GM18867 (cell line): Measurements from ENCODE around the gene RASGRP2.

ENCODE experiments used
- ATAC-seq: cut with Tn5 transposase; IDR thresholded peaks from one replicate; pipeline ENCODE4 v1.9.1; 2021; ENCODE audit warnings: mild to moderate bottlenecking, moderate library complexity; ENCODE audit not compliant: unreplicated experiment

The RASGRP2 gene

DNA sequence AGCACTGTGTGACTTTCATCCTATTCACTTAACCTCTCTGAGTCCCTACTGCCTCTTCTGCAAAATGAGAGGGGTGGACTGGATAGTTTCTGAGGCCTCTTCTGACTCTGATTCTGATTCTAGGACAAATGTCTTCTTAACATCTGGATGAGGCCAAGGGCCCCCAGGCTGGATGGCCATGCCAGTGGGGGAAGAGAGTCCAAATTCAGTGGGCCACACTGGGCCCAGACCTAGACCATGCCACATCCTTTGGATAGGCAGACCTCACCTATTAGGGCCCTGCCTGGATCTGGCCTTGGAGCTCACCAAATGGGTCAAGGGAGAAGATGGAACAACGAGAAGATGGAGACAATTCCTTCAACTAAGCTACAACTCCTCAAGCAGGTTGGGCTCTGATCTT, 45.5 kb downstream of the RASGRP2 start:
- ATAC-seq = no peak

DNA sequence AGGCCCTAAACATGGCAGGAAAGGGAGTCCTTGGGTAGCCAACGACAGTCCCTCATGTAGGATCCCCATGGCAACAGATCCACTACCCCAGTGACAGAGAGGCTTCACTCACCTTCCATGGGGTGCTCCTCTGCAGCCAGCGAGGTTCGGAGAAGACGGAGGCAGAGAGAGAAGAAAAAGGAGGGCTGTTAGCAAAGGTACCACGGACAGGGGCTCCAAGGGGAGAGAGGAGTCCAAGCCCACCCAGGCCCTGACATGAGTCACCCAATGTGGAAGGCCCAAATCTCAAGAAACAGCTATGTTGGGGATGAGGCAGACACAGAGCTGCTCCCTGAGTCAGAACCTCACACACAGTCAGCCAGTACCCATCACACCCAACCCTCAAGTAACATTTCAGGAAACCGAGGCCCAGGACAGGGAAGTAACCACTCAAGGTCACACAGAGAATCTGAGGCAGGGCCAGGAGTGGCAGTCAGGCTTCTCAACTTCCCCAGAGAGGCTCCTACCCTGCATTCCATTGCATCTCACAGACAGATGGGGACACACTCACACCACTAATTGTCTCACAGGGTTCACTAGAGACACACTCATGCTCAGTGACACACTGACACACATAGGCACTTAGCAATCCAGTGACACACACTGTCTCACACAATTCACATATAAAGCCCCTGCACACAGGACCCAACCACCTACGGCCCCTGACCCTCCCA, 46.1 kb downstream of the RASGRP2 start:
- no peak for ATAC-seq

- no peak for ATAC-seq
These were observed 47.9 kb downstream of the RASGRP2 start for GRCh38 chr11:64696045-64696444.

- ATAC-seq = no peak
These were observed 48.4 kb downstream of the RASGRP2 start for GRCh38 chr11:64695548-64695947.

DNA sequence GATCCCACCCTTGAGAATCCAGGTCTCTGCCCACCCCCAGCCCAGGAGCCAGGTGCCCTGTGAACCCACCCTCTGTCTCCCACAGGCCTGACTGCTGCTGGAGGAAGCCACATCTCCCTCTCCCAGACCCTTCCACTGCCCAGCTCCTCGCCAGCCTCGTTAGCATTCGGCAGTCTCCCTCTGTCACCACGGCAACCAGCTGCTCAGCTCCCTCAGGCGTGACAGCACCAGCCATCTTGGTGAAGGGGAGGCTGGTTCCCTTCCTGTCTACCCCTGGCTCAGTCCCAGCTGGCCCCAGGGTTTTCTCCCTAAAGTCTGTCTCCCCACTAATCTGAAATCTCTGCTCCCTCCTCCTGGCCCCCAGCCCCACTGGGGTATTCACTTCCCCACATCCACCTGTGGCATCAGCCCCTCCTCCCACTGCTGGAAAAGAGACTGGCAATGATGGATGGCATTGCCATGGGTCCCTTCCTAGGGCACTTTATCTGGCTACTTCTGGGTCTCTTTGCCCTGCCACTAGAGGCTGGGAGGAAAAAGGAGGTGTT, 49.0 kb downstream of the RASGRP2 start:
- ATAC-seq = no peak

DNA sequence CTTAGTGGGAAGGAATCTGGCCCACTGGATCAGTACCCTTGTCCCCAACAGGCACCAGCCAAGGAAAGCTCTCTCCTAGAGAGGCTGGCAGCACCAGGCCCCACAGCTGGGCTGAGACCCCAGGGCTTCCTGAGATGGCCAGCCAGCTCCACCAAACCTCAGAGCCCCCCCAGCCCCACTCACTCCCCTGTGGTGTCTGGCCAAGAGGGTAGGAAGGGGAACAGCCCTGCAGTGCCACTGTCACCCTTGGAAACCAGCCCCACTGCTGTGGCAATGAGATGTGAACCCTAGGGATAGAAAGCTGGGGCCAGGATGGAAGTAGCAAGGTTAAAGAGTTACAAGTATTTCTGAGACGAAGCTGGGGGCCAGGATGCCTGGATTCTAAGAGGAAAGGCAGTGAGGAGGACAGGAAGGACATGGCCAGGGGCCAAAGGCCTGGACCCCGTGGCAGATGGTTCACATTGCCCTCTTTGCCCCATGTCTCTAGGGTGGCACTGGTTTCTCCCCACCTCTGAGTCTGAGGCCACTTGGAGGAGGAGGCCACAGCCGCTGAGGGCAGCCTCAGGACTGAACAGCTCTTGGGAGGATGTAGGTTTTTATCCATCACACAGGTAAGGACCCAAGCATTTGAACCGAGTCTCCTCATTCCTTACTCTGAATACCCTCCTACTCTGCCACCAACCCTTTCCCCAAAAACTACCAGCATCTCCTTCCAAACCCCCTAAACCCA, 49.8 kb downstream of the RASGRP2 start:
- no peak for ATAC-seq

DNA sequence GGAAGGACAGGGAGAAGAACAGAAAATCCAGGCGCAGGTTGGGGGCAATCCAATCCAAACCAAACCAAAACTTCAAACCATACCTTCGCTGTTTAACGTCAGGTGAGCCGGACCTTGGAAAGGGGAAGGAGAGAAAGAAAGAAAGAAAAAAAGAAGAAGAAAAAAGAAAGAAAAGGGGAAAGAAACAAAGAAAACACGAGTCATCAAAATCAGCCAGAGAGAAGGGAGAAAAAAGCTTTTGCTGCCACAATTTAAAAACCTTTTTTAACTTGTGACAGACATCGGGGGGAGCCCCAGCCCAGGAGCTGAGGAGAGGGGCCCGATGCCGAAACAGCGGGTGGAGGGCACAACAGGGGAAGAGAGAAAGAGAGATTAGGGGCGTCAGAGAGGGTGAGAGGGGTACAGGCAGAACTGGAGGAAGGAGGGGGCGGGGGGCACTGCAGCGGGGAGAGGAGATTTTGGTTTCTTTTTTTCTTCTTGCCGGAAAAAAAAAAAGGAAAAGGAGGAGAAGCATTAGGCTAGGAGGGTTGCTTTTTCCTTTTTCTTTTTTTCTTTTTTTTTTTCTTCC, 51.1 kb downstream of the RASGRP2 start:
- no peak for ATAC-seq

DNA sequence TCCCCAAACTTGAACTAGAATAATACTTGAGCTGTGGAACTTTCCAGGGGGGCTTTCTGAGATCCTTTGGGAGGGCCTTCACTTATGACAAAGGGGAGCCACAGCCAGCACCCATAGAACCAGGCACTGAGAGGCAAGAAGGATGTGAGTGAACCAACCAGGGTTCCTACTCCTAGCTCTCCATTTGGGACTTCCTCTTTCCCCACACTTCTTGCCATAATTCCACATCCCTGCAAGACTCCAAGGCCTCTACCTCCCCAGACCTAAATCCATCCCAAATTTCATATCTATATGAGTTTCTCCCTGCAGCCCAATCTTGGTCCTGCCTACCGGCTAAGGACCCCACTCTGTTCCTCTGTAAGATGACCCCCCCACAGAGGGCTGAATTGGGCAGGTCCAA, 52.4 kb downstream of the RASGRP2 start:
- no peak for ATAC-seq

DNA sequence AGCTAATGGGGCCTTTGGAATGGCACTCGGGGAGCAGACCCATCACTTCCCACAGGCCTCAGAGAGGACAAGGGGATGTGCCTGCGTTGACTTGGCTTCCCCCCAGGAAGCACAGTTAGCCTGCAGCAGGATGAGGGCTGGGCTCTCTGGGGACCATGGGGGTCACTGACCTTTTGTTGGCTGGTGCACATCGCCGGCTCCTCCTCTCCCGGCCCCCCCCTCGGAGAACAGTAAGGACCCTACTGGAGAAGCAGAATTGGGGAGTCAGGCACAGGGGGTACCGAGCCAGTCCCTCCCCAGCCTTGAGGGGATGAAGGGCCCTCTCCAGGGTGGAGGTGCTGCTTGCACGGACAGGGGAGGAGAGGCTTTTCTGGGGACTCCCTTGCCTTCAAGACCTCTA, 53.7 kb downstream of the RASGRP2 start:
- ATAC-seq = no peak

DNA sequence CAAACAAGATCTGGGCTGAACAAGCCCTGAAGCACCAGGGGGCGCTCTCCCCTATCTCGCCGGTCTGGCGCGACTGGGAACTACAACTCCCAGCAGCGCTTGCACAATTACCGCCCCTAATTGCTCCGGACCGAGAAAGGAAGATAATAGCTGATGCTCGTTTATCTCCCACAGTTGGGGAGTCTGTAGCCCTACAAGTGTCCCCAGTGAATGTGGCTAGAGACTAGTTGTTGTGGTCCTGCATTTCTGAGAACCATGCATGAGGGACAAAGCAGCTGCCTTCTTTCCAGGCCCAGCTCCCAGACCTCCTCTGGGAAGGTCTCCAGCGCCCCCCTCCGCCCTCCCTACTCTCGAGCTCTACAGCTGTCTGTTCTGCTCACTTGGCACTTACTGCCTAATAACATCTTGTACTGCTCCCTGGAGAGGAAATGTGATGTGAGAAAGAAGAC, 55.4 kb downstream of the RASGRP2 start:
- ATAC-seq = peak; percentile 75

GRCh38 chr11:64687643-64688533, 56.1 kb downstream of the RASGRP2 start:
- no peak for ATAC-seq

DNA sequence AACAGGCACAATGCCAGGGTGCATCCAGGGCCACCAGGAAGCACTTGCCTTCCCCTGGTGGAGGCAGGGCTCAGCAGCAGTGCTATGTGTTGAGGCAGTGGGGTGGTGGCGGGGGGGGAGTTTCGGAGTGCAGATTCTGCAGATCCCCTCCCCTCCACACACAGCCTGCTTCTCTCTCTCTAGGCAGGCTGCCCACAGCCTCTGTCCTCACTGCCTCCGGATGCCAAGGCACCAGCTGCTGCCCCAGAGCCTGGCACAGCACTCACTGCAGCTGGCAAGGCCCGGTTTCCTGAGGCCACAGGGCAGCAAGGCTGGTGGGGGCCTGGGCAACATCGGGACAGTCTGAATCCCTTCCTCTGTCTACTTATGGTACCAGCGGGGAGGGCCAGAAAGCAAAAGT, 56.7 kb downstream of the RASGRP2 start:
- ATAC-seq = no peak

GRCh38 chr11:64686466-64687170, 57.3 kb downstream of the RASGRP2 start:
- no peak for ATAC-seq

- ATAC-seq = no peak
These were observed 58.4 kb downstream of the RASGRP2 start for GRCh38 chr11:64685536-64685935.

GRCh38 chr11:64684357-64684756, 59.6 kb downstream of the RASGRP2 start:
- ATAC-seq = no peak

DNA sequence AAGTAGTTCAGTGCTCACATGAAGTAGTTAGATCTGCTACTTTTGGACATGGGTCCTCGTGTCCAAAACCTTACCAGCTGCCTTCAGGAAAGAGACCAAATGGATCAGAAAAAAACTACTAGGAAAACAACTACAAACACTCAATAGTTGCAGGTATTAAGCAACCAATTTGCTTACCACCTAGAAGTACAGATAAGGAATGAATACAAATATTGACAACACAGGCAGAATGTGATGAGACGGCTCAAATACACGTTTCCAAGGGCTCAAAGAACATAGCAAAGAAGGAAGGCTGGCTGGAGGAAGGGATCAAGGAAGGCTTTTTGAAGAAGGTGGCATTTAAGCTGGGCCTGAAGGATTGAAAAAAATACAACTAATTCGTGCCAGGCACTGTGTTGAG, 62.8 kb downstream of the RASGRP2 start:
- no peak for ATAC-seq

DNA sequence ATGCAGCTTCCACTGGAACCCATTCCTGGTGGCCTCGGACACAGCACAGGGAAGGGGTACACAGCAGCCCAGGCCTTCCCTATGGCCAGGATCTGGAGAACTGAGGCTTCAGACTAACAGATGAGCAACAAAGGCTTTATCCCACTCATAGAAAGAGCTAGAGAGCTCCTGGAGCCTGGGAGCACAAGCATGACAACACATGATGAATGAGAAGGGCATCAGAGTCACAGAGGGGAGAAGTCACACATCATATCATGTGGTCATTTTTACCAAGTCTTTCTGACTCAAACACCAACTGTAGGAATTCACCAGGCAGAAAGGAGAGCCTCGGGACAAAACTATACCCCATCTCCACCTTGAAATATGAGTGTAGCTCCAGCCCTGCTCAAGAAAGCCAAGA, 64.1 kb downstream of the RASGRP2 start:
- no peak for ATAC-seq

DNA sequence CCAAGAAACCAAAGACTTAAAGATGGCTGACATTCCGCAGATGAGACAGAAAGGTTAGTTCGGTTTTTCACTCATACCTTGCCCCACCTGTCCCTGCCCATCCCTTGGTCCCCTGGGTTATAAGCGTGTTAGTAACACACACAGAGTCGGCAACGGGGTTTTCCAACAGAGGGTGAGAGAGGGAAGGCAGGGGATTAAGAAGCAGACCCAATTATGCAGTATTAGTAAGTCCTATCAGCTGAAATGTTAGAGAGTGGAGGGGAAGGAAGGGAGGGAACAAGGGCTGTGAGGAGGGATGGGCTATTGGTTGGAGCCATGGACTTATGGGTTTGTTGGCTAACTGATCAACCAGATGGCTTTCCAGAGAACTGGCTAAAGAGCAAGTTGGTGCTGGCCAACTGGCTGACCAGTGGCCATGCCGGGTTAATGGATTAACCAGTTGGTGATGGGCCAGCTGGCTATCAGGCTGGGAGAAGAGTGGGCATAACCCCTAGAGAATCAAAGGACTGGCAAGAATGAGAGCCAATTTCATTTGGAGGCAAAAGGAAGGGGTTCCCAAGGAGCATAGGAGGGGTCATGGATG, 66.4 kb downstream of the RASGRP2 start:
- ATAC-seq = no peak
